NT2/D1 (cell line): ENCODE data around the gene CELF4.

Experiments
- DNase-seq: peaks from one replicate; pipeline ENCODE4 v3.0.0-alpha.2; 2011; ENCODE audit warnings: low read depth, low spot score
- H3K27me3 ChIP-seq: 2 replicates; pipeline ENCODE4 v1.6.0; 2011; ENCODE audit warnings: mild to moderate bottlenecking; ENCODE audit not compliant: insufficient read length, insufficient read depth
- H3K36me3 ChIP-seq: 2 replicates; pipeline ENCODE4 v1.6.1; 2011; ENCODE audit warnings: mild to moderate bottlenecking, low read length, mixed read lengths; ENCODE audit not compliant: insufficient read depth, insufficient read length
- H3K4me1 ChIP-seq: 2 replicates; pipeline ENCODE4 v1.5.1; 2011; ENCODE audit not compliant: insufficient read depth, insufficient read length
- H3K4me3 ChIP-seq: 2 replicates; pipeline ENCODE4 v1.5.1; 2011; ENCODE audit warnings: low read depth; ENCODE audit not compliant: insufficient read length
- H3K9ac ChIP-seq: 2 replicates; pipeline ENCODE4 v1.6.0; 2011; ENCODE audit warnings: low read depth; ENCODE audit not compliant: insufficient read length
- H3K9me3 ChIP-seq: 2 replicates; pipeline ENCODE4 v1.5.1; 2011; ENCODE audit warnings: mild to moderate bottlenecking, low read length; ENCODE audit not compliant: insufficient read depth
- SUZ12 ChIP-seq: IDR thresholded peaks from 2 replicates; pipeline ENCODE4 v1.6.1; 2011; ENCODE audit not compliant: insufficient read length, insufficient read depth; ENCODE audit errors: extremely low read depth
- YY1 ChIP-seq: IDR thresholded peaks from 2 replicates; pipeline ENCODE4 v1.6.1; 2011; ENCODE audit not compliant: insufficient read length, insufficient read depth
- ZNF274 ChIP-seq: IDR thresholded peaks from 2 replicates; pipeline ENCODE4 v1.6.1; 2011; ENCODE audit warnings: mild to moderate bottlenecking, low read depth, low read length

The CELF4 gene

DNA sequence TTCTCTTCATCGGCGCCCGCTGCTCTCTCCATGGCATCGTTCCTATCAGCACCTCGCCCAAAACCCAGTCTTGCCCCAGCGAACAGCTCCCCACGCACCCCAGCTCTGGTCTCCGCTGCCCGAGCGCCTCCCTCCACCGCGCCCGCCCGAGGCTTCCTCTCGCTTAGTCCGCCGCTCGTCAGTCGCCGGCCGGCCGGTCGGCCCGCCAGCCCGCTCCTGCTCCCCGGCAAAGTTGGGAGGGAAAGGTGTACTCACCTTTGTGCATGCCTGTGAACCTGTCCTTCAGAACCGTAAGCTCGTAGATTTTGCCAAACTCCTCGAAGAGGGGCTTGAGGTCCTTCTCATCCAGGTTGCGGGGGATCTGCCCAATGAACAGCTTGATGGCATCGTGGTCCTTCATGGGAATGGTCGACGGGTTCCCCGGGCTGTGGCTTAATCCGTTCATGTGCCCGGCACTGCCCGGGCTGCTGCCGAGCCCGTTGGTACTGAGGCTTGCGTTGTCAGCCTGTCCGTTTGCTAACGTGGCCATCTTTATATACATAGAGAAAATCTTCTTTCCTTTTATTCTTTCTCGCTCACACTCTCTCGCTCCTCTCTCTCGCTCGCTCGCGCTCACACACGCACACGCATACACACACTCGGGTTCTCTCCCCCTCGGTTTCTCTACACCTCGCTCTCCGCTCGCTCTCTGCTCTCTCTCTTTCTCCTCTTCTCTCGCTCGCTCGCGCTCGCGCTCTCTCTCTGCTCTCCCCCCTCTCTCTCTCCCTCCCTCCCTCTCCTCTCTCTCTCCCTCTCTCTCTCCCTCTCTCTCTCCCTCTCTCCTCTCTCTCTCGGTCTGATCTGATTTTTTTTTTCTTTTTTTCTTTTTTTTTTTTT is at the start of gene CELF4:
Gene CELF4 (minus strand): TSS at position 698 of the 876 bp plus-strand sequence.
- Histone ChIP-seq H3K9ac (peak within 1 kb of the TSS; percentile 66), H3K4me3 (peak within 1 kb of the TSS; percentile 49), H3K36me3 (no peaks in the 10 kb centered on the region), H3K4me1 (no peaks in the 10 kb centered on the region), H3K9me3 (no peaks in the 10 kb centered on the region), H3K27me3 (peaks cover 94% of the 10 kb centered on the region)
- DNase-seq = no peak
- peak; percentile 53 for TF ChIP-seq SUZ12
- TF ChIP-seq ZNF274 = no peak

DNA sequence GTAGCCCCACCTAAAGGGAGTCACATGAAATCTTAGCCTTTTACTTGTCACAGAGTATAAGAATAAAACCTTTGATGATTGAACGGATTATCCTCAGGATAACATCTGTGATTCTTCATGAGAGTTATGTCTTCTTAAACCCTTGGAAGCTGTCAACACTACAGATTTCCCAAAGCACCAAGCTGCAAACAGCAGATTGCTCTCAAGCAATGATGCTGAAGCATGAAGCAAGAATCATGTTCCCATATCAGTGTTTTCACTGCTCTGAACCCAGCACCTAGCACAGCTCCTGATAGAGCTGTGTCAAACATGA is 47.6 kb upstream of the CELF4 start:
- Histone ChIP-seq H3K4me1 (no peaks in the 10 kb centered on the region), H3K9ac (no peak overlapping the region), H3K27me3 (no peaks in the 10 kb centered on the region), H3K36me3 (no peaks in the 10 kb centered on the region), H3K9me3 (no peaks in the 10 kb centered on the region), H3K4me3 (no peak overlapping the region)
- DNase-seq = no peak
- TF ChIP-seq YY1 (no peak), SUZ12 (no peak)

DNA sequence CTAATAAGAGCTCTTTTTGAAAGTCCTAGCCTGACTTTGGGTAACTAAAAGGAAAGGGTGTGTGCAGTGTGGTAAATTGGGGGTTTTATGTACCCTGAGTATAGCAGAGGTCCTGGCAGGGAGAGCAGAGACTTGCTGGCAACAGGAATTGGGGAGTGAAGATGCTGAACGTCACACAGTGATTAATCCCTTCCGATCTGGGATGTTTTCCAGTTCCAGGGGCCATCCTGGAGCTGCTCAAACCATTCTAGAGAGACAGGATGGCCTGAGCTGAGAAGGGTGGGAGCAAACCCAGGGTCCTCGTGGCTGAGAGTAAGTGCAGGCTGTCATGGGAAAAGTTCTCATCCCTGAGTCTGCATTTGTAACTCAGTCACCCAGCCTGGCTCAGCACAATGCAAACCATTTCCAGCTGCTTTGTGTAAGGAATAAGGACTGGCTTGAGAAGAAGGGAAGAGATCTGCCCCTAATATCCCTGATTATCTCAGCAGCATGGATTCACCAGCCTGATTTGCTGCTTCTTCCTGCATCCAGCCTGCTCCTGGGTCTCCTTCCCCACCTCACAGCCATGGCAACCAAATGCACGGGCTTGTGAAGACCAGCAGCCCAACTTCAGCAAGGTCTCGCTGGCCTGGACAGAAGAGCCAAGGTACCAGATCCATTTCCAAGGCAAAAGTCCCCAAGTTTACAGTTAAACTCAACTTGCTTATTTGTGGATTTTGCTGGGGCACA is 47.1 kb upstream of the CELF4 start:
- Histone ChIP-seq H3K27me3 (no peaks in the 10 kb centered on the region), H3K36me3 (no peaks in the 10 kb centered on the region), H3K4me1 (no peaks in the 10 kb centered on the region), H3K9me3 (no peaks in the 10 kb centered on the region), H3K9ac (no peak overlapping the region), H3K4me3 (no peak overlapping the region)
- TF ChIP-seq YY1 (no peak), SUZ12 (no peak), ZNF274 (no peak)
- no peak for DNase-seq

DNA sequence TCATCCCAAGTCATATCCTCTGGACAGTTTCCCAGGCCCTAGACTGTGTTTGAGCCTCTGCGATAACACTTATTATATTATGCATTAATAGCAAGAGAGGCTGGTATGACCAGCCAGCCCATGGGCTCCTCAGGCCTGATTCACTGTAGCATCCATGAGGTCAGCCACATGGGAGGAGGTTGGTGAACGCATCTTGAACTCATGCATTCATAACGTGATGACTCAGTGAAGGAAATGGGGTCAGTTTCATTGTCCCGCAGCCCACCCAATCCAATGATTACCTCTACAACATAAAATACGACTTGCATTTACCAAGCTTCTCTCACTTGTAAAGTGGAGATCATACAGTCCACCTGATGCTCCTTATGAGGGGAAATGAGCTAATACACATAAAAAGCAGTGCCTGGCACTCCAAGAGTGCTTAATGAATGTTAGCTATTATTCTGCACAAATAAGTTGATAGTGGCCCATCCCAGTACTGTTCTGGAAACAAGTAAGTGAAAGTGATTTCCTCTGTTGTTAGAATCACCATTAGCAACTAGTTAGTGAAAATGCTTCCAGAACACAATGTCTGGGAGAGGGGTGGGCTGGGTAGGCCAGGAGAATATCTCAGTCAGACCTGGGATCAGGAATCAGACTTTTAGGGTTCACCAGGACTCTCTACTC is 46.1 kb upstream of the CELF4 start:
- Histone ChIP-seq H3K4me1 (no peaks in the 10 kb centered on the region), H3K4me3 (no peak overlapping the region), H3K9ac (no peak overlapping the region), H3K36me3 (no peaks in the 10 kb centered on the region), H3K27me3 (no peaks in the 10 kb centered on the region), H3K9me3 (no peaks in the 10 kb centered on the region)
- TF ChIP-seq ZNF274 = no peak
- no peak for TF ChIP-seq SUZ12
- TF ChIP-seq YY1 = no peak
- DNase-seq = no peak

DNA sequence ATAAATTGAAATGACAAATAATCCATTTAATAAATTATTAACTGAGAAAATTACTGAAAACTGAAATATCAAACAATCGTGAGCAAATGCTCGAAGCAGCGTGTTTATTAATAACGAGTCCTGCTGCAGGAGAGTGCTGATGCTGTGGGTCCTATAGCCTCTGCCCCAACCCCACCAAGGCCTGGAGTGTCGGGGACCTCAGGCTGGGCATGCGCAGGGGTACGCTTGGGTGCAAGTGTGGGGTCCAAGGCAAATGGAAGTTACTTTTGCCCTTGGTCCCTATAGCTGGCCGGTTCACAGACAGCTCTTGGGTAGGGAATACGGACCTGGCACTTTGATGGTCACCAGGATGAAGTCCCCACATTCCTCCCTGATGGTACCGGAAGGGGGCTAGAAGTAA is 43.3 kb upstream of the CELF4 start:
- no peaks in the 10 kb centered on the region for H3K9me3 ChIP-seq
- DNase-seq = no peak
- TF ChIP-seq ZNF274 = no peak
- no peak for TF ChIP-seq YY1
- TF ChIP-seq SUZ12 = no peak
- no peaks in the 10 kb centered on the region for H3K27me3 ChIP-seq
- H3K4me3 ChIP-seq = no peak overlapping the region
- H3K9ac ChIP-seq = no peak overlapping the region
- H3K4me1 ChIP-seq = no peaks in the 10 kb centered on the region
- no peaks in the 10 kb centered on the region for H3K36me3 ChIP-seq

DNA sequence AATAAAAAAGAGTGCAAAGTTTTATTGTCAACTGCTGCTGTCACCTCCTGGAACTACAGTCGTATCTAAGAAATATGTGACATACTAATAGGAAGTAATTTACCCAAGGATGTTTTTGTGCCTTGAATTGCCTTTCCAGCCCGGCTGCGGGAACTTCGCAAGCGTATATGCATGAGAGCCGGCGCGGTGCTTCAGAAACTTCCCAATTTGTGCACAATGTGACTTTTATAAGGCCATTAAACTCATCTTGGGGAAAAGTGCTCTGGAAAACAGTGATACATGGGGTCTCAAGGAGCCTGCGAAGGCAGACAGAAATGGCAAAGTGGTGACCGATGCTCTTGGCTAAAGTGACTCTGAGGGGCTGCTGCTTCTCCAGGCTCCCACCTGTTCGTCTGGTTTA is 41.7 kb upstream of the CELF4 start:
- Histone ChIP-seq H3K27me3 (no peaks in the 10 kb centered on the region), H3K4me1 (no peaks in the 10 kb centered on the region), H3K36me3 (no peaks in the 10 kb centered on the region), H3K9ac (no peak overlapping the region), H3K9me3 (no peaks in the 10 kb centered on the region), H3K4me3 (no peak overlapping the region)
- no peak for DNase-seq
- TF ChIP-seq SUZ12 = no peak

DNA sequence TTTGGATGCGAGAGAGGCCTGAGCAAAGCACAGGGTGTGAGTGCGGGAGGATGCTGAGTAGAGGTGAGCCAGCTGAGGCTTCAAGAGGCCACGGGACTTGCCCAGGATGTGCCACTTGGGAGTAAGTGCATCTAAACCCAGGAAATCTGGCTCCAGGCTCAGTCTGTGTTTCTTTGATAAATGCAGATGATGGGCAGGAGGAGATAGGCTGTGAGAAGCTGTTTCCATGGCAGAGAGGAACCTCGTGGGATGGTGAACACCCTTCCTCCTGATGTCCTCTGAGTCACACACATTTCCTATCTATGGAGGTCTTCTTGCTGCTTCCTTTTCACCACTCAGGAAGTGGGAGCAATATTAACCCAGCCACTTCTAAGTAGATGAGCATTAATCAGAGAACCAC is 38.4 kb upstream of the CELF4 start:
- no peak for DNase-seq
- no peaks in the 10 kb centered on the region for H3K27me3 ChIP-seq
- H3K9ac ChIP-seq = no peak overlapping the region
- H3K36me3 ChIP-seq = no peaks in the 10 kb centered on the region
- no peak for TF ChIP-seq SUZ12
- H3K9me3 ChIP-seq = no peaks in the 10 kb centered on the region
- no peak overlapping the region for H3K4me3 ChIP-seq
- H3K4me1 ChIP-seq = no peaks in the 10 kb centered on the region
